NCI-H748 (cell line): Measurements from ENCODE around the gene HOXD4.

Experiments
- DNase-seq: peaks from one replicate; lab custom pipeline; 2025; ENCODE audit not compliant: unreplicated experiment; lab: John Stamatoyannopoulos, UW

HOXD4 gene

GRCh38 chr2:176156807-176157498 is 5.6 kb downstream of the HOXD4 start, which contains the start of gene HOXD3:
TSS of gene HOXD3 (plus strand) at chr2:176157307. CDS start at chr2:176169115, 11,808 bp downstream.
- DNase-seq, result peak; percentile 73

DNA sequence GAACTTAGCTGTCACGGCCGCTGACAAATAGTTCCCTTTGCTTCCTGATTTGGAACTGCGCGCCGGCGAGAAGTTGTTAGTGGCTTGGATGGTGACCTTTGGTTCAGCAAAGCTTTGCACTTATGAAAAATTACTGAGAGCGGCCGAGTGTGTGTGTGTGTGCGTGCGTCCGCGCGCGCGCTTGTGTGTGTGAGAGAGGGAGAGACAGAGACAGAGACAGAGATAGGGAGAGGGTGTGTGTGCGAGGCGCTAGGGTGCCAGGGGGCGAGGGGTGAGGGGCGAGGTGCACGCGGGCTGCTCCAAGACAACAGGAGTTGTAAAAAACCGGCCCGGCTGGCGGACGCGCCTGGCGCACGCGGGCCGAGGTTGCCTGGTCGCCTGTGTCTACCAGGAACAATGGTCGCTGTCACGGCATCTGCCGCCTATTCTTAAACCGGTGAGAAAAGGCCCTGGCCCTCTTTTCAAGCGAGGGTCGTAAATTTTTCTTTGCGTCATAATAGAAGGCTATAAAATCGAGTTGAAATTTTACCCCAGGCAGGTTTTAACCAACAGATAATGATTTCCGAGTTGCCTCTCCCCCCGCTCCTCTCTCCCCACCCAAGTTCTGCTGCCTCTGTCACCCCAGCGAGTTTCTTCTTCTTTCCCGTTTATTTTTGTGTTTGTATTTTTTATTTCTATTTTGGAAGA is 6.3 kb downstream of the HOXD4 start:
- DNase-seq, result peak; percentile 95

DNA sequence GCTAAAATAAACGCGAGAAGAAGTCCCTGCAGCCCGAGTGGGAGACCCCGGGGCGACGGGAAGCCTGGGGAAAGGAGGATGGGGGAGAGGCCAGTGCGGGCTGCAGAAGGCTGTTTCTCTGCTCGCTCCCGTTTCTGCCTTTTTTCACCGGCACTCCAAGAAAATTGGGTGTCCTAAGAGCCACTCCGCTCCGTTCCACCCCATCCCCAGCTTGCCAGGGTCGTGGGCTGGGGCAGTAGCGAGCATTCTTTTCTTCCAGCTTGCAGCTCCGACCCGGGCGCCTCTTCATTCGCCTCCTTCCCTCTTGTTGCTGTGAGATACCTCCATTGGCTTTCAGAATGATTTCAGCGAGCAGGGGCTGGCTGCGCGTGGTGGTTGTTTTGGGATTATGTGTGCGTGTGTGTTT is 6.8 kb downstream of the HOXD4 start:
- DNase-seq, result peak; percentile 79

DNA sequence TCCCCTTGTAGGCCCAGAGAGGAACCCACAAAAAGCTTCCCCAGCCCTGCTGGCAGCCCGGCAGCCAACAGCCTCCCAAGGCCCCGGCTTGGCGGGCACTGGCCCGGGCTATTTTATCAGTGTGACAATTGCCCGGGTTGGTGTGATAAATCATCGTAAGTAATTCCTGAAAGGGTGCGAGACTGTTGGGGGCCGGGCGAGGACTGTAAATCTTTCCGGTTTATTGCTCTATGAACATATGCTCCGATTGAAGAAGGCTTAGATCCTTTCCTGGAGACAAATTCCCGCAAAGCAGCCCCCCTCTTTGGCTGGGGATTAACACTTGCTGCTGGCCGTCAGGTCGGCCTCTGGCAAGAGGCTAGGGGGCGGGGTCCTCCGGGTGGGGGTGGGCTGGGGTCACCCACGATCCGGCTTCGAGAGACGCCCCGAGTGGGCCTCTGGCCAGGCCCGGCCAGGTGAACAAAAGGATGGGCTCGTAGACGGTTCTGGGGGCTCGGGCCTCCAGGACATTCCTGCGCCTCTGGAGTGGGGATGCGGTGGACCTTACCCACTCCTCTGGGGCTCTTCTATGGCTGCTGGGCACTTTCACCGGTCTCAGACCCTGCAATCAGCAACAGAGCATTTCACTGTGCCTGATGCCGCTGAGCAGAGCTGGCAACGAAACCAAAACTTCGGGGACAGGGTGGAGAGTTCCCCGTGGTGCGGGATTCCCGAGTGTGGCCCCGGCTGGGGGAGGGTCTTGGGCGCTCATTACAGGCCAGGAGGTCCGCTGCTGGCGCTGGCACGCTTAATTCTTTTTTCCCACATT is 7.7 kb downstream of the HOXD4 start:
- DNase-seq, result no peak

DNA sequence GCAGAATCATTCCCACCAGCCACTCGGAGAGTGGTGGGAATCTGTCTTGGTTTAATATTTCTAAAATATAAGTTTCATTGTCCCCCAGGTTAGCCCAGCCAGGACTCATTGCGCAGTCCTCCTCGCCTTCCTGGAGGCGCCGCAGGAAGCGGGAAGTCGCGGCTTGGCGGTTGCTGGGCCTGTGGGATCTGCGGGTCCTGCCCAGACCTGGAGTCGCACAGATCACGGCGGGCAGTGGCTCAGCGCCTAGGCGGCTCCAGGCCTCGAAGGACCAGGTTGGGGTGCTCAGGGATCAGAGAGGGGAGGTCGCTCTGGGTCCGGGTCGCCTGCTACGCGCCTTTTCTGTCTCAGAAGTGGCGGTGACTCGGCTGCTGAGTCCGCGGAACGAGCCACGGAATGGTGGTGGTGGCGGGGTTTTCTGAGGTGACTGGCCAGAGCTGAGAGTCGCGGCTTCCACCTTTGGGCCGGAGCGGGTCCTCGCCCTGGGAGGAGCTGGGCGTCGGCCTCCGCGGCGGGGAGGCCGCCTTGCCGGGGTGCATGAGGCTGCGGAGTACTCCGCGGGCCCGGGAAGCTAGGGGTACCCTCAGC is 8.4 kb downstream of the HOXD4 start:
- no peak for DNase-seq

- no peak for DNase-seq
Measured at GRCh38 chr2:176160251-176160985, 9.1 kb downstream of the HOXD4 start.

DNA sequence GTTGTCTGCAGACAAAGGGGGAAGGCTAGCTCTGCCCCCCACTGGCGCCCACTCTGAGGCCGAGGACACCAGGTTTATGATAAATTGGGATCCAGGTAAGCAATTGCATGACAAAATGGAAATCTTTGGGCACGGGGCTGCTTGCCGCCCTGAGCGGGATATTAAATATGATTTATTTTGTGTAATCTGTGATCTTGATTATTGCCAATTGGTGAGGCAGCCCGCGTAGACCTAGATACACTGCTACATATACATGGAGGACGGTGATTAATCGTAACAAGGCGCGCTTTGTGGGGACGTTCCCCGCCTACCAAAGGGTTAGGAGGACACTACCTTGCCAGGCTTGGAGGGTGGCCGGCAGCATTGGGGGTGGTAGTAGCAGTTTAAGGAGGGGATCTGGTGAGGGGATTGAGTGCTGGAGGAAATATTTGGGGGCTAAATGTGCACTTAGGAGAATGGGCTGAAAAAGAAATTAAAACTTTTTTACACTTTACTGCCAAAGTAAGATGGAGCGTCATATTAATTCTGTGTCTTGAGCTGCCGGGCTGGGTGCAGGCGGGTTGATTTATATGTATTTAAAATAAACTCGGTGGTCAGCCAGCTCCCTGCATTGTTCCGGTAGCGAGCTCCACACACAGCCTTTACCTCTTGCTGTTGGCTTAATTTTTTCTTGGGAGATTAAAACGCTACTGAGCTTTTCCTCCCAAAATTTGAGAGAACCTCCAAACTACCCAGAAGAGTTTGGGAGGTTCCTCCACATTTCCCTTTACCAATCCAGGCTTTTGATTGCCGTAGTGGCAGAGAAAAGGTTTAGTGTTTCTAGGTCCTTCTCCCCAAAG is 9.9 kb downstream of the HOXD4 start:
- no peak for DNase-seq

DNA sequence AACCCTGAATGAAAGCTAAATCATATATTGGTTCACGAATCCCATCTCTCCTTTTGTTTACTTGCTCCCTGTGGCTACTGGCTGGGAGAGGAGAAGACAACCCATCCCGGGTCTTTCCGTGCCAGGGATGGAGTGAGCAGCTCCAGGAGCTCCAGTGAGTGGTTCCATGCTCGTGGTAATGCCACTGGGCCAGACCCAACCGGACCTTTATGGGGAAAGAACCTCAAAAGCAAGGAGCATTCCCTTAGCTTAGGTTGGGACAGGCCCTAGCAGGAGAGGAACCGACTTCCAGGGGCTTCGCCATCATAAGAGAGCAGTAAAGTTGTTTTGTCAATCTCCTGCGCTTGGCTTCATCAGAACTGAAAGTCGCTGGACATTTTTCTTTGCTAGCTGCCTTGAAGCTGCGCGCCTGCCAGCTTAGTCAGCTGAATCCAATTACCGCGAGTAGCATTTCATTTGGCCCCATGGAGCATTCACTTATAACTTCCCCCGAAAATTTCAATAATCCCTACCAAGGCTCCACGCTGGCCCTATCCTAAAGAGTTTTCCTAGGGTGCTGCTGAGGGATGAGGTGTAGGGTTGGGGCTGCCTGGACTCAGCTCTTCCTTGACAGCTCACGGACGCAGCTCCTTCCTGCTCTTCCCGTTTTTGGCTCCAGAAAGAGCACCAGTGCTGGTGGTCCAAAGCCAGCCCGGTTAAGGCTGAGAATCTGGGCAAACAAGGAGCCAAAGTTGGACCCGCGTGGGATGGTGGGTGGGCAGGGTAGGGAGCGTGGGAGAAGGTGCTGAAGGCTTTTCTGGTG is 10.7 kb downstream of the HOXD4 start:
- DNase-seq, result no peak

- DNase-seq, result no peak
Measured at GRCh38 chr2:176162911-176163671, 11.7 kb downstream of the HOXD4 start.

GRCh38 chr2:176163672-176164056 is 12.3 kb downstream of the HOXD4 start:
- no peak for DNase-seq

DNA sequence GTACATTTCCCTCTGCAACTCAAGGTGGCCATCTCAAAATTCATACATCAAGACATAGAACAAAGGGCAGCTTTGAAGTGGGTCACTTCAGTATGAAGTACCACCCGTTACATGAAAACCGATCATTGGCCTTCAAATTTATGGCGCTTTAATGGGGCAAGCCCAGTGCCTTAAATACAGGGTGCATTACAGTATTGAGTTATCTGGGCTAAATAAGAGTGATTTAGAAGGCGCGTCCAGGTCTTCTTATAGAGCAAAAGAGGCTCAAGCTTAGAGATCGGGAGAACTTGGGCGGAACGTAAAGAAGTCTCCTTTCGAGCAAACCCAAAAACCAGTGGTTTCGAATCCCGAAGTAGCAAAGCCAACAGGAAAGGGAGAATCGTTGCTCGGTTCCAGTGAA is 12.9 kb downstream of the HOXD4 start:
- DNase-seq, result no peak

DNA sequence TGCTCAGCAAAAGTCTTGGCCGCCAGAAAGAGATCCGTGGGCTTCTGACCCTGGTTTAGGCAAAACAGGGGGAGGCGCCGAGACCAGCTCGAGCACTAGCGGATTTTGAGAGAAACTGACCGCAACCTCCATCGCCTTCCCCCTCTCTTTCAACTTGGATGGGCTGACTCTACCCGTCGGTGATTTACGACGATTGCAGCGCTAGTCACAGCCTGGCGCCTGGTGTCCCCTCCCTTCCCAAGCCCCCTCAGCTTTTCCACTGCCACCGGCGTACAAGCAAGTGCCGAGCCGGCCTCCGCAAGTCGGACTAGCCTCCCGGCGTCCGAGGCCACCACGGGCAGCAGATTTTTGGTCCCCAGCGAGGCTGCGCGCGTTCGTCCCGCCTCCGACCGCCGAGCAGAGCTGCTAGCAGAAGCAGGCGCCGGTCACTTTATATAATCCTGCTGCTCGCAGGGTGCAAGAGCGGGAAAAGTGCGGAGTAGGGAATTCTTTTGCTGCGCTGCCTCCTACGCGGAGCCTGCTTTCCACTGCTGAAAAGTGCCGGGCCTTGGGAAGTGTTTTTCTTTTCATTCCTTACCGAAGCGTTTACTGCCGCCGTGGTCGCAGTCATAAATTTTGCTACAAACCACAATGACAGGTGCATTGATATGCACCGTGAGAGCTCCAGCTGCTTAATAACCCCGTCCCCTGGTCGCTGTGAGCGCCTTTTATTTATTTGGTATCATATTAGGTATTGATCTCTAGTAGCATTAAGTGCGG is 13.4 kb downstream of the HOXD4 start:
- no peak for DNase-seq

DNA sequence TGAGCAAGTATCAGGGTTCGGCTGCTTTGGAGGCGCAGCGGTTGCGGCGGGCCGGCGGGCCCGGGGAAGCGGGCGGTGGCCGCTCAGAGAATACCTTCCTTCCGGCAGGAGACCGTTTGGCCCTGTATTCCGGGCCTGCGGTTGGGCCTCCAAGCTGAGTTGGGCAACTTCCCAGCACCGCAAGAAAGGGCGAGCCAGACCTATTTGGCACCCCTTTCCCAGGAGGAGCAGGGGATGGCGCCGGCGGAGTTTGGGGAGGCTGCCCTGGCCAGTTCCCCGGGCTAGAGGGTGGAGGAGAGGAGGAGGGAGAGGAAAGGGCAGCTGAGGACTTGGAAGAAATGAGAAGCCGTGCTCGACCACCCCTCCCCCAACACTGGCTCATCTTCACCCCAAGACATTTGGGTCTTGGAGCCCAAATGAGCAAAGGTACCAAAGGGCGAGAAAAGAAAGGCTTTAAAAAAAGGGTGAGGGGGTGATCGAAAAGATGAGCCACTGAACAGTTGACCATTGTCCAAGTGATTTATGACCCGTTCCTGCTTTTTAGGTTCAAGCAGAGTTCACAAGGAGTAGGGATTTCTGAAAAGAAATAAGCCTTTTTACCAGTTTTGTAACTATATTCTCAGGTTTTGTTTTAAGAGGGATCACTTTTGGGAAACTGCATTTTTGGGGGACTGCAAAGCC is 14.2 kb downstream of the HOXD4 start:
- DNase-seq, result no peak

DNA sequence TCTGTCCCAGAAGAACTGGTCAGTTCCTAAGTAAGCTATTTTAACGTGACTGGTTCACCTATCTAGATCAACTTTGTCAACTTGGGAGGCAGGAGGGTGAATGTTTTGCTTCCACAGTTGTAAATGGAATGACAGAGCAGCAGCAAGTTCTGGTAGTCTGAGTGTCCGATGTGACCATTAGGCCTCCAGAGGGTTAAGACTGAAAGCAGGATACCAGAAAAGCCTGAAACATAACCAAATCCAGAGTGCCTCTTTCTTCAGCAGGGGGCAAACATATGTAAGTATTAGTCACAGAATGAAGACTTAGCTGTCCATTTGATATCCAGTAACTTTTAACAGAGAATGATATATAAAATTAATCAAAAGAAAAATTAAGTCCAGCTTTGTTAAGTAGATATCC is 14.9 kb downstream of the HOXD4 start:
- no peak for DNase-seq

- no peak for DNase-seq
Measured at GRCh38 chr2:176167398-176167797, 16.0 kb downstream of the HOXD4 start.

DNA sequence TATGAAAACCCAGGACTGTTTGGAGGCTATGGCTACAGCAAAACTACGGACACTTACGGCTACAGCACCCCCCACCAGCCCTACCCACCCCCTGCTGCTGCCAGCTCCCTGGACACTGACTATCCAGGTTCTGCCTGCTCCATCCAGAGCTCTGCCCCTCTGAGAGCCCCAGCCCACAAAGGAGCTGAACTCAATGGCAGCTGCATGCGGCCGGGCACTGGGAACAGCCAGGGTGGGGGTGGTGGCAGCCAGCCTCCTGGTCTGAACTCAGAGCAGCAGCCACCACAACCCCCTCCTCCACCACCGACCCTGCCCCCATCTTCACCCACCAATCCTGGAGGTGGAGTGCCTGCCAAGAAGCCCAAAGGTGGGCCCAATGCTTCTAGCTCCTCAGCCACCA is 17.8 kb downstream of the HOXD4 start:
- DNase-seq, result no peak

GRCh38 chr2:176169711-176170110 is 18.4 kb downstream of the HOXD4 start:
- no peak for DNase-seq
